ENCODE results near the gene TMEM106B.
"Not testable (repeated sequence)": the region's sequence is repeated elsewhere in the genome, so short reads cannot be mapped to it uniquely, and the experiment has no call there.

TMEM106B gene

DNA sequence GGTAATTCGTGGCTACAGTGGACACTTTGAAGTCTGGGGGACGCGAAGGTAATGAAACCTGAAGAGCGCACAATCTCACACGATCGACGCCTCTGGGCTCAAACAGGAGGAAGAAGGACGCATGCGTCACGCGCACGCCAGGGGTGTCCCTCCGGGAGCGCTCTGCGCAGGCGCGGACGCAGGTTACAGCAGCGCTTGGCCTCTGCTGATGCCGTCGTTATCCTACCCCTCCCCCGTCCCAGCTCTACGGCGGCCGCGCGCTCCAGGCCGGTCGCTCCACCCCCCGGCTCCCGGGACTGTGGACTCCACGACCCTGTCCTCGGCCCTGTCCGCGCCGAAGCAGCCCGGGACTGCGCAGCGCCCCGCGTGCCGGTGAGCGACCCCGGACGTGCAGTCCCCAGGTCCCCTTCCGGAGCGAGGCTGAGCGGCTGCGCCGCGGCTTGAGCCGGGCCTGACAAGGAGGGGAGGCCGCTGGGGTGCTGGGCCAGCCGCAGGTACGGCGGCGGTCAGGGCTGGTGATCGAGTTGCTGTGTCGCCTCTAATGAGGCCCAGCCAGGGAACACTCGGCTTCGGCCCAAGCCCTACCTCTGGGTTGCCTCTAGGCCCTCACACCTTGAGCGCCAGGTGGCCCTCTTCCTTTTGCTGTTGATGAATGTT, at the start of gene TMEM106B:
Gene TMEM106B (plus strand): TSS at position 241 of the 657 bp plus-strand sequence. CDS start 3,517 bp downstream, outside the sequence.
- peak; percentile 94 for DNase-seq (ENCODE audit: low read depth)

DNA sequence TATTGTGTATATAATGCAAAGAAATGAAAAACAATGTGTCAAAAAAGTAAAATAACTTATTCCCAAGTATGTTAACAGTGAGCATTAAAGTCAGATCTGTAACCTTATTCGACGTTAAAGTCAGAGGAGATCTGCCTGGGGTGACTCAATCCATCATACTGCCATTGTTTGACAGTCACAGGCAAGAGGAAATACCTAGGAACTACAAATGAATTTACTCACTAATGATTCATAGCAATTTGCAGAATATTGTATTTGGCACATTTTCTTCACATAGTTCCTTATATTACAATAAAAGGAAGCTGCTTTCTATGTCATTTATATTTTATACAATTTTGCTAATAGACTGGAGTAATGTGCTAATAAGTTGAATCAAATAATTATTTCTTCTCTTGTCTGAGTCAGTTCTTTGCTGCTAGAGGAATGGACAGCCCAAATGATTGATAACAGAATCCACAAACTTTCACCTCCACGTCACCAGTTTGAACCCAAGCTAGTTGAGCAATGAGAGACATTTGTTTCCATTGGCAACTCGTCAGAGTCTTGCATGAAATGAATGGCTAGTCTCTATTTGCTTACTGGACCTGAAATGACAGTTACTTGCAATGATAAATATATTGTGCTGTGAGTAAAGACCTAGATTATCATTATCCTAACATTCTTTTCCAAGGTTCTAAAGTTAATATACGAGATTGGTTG, 48.5 kb upstream of the TMEM106B start:
- DNase-seq (ENCODE audit: low read depth) = no peak

DNA sequence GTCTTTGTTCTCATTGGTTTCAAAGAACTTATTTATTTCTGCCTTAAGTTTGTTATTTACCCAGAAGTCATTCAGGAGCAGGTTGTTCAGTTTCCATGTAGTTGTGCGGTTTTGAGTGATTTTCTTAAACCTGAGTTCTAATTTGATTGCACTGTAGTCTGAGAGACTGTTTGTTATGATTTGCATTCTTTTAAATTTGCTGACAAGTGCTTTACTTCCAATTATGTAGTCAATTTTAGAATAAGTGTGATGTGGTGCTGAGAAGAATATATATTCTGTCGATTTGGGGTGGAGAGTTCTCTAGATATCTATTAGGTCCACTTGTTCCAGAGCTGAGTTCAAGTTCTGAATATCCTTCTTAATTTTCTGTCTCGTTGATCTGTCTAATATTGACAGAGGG, 43.0 kb upstream of the TMEM106B start:
- not testable (repeated sequence) for DNase-seq (ENCODE audit: low read depth)

DNA sequence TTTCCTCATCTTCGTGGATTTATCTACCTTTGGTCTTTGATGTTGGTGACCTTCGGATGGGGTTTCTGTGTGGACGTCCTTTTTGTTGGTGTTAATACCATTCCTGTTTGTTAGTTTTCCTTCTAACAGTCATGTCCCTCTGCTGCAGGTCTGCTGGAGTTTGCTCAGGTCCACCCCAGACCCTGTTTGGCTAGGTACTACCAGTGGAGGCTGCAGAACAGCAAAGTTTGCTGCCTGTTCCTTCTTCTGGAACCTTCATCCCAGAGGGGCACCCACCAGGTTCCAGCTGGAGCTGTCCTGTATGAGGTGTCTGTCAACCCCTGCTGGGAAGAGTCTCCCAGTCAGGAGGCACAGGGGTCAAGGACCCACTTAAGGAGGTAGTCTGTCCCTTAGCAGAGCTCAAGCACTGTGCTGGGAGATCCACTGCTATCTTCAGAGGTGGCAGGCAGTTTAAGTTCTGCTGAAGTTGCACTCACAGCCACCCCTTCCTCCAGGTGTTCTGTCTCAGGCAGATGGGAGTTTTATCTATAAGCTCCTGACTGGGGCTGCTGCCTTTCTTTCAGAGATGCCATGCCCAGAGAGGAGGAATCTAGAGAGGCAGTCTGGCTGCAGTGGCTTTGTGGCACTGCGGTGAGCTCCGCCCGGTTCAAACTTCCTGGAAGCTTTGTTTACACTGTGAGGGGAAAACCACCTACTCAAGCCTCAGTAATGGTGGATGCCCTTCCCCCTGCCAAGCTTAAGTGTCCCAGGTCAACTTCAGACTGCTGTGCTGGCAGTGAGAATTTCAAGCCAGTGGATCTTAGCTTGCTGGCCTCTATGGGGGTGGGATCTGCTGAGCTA, 40.9 kb upstream of the TMEM106B start:
- not testable (repeated sequence) for DNase-seq (ENCODE audit: low read depth)

DNA sequence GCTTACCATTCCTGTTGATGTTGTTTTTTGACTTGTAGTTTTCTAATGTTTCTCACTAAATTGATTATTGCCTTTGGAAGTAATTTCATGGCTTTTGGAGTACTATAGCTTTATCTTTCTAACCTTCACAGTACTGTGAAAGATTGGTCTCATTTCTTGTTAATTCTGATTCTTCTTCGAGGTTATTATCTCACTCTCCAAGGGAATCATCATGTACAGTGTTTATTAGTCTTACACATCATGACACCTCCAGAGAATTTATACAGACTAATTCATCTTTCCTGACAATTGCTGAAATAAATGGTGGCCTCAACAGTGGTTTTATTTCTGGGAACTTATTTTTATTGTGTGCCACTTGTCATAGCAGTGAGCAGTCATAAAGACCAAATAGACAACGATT, 37.4 kb upstream of the TMEM106B start:
- no peak for DNase-seq (ENCODE audit: low read depth)

DNA sequence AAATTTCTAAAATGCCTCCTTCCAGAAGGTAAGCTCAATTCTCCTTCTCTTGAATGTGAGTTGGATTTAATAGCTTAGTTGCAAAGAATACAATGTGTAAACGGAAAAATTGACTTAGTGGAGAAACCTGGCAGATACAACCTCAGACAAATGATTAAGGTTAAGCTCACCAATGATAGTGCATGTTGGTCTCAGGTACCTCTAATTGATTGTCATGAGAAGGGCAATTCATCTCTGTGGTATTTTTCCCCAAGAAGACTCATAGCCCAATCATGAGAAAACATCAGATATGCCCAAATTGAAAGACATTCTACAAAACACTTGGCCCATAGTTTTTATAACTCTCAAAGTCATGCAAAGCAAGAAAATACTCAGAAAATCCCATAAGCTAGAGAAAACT, 36.2 kb upstream of the TMEM106B start:
- DNase-seq (ENCODE audit: low read depth) = no peak

DNA sequence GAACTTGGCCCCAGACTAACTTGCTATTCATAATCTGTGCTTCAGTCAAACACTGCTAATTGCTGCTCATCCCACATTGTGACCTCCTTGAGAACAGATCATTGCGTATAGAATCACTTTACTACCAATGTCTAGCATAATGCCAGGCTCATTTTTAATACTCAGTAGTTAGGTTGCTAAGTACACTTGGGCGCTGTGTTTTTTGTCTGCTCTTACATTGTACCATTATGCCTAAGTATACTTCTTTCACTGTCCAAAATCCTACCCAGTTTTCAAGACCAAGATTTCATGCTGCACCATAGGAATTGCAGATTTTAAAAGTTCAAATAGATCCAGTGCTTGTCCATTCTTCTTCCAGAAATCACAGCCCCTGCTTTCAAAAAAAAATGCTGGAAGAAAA, 32.8 kb upstream of the TMEM106B start:
- DNase-seq (ENCODE audit: low read depth) = no peak

DNA sequence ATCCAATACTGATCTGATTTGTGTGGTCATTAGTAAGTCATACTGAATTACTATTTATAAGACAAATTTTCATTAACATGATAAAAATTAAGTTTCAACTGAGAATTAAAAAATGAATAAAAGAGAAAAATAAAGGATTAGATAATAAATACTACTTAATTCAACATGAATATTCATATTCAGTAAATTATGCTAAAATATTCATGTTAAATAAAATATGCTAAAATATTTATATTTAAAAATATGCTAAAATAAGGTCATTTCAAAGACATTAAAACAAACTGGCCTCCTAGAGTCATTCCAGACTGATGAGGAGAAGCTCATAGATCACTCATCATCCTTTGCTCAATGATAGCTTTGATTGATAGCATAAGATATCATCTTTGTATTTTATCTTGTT, 16.7 kb upstream of the TMEM106B start:
- DNase-seq (ENCODE audit: low read depth) = no peak

DNA sequence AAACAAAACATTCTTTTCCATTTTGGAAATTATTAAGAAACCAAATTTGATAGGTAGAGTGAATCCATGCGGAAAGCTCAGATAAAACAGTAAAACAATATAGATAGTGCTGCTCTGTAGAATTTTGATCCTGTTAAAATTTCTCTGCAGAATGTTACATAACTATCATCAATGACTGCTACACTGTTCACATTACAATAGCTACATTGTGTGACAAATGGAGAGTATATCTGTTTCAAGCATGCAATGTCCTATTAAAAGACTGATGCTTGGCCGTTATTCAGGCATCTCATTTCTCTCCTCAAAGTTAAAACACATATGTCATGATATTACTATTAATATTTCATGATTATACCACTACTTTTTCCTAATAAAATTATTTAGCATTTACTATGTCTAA, 14.7 kb upstream of the TMEM106B start:
- DNase-seq (ENCODE audit: low read depth) = no peak

DNA sequence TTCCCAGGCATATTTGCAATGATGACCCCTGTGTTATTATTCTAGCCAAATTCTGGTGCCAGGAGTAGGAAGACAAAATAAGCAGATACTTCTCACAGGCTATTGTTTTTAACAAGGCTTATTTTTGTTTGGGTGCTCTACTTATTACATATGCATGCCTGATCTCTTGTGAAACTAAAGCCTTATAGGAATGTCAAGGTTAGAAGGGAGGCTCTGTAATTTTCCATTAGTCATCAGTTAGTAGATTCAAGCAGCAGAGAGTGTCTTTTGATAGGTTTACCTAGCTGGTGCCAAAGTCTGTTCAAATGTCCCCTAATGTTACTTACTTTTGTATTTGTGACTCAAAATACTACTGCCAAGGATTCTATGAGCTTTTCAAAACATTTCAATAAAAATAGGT, 11.7 kb upstream of the TMEM106B start:
- DNase-seq (ENCODE audit: low read depth) = no peak

DNA sequence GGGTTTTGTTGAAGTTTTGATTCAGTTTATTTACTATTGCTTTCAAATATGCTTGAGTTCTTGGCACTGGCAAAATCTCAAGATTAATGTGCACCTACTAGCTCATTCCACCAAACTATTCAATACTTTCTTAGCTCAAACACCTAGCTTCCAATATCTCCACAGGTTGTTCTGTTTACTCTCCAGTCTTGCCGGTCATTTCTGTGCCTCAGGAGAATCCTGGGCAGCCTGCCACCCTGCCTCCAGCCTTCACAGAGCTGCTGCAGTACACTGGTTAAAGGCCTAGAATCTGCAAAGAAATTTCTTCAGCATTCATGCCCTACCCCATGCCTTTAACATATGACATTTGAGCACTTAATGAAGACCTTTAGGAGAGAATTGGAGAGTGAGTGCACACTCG, 4.0 kb upstream of the TMEM106B start:
- no peak for DNase-seq (ENCODE audit: low read depth)

DNA sequence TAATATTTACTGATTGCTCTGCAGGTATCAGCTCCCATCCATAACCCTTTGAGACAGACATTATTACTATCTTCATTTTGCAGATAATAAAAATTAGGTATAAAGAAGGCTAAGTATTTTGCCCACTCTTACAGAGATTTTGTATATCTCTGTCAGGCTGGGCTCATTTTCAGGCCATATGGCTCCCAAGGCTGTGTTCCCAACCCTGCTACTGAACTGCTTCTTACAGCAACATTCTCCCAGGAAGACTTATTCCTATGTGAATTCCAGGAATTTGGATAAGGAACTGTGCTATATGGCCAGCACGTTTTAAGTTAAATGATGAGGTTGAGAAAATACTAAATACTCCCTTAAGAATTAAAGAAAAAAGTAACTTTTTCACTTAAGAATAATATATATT, 1.9 kb upstream of the TMEM106B start:
- DNase-seq (ENCODE audit: low read depth) = no peak

DNA sequence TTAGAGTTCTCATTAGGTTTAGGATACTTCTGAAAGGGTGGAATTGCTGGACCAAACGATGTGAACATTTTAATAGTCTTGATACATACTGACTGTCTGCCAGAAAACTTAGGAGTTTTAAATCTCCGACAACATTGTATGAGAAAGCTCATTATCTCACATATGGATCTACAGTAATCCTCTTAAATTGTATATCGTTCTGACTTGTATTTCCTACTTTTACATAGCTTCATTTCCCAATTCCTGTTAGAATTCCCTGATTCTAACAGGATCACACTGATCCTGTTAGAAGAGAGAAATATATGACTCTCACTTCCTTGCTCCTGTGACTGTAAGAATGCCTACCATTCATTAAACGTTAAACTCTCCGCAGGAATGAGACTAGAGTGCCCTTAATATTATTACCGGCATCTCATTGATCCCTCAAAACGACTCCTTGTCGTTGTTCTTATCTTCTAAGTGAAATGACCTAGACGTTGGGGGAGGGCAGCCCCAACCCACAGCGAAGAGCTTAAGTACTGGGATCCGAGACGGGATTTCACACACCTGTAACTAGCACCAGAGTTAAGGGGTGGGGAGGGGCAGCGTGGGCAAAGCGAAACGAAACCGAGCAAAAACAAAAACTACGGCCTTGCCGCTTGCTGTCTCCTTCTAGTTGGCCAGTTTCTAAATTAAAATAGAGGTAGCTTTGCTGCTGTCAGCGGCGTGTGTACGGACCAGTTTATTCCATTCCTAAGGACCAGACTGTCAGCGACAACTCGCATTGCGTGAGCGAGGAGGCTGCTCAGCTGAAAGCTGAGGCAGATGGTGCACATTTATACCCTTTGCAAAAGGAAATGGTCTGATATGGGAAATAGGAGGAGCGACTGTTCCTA, 678 bp upstream of the TMEM106B start:
- DNase-seq (ENCODE audit: low read depth) = no peak

DNA sequence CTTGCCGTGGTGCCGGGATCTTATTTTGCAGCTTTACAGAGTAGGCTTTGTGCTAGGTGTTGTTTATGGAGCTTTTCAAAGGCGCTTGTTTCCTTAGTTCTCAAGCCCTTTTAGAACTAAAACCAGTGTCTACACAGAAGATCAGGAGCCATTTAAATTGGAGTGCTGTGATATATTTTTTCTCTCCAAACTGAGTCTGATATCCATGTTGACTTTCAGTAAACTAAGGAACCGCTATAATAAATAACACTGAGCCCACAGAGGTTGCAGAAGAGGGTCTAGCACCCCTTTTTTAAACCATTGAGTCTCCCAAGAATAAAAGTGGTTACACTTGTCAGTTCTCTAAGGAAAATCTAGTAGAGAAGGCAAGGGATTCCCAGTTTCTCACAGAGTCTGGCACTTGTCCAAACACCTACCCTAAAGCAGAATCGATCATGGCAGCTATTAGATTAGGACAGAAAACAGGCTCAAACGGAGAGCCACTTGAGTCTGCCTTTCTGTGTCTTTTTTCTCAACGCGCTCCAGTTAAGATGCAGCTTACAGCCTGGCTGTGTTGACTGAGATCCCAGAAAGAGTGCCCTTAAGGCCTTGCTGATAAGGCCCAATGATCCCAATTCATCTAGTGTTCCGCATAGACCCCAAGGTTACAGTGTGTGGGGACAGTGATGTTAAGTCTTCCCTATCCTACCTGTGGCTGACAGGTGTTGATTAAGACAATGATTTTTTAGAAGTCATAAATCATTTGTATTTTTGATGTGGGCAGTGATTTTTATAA, 804 bp downstream of the TMEM106B start:
- no peak for DNase-seq (ENCODE audit: low read depth)

DNA sequence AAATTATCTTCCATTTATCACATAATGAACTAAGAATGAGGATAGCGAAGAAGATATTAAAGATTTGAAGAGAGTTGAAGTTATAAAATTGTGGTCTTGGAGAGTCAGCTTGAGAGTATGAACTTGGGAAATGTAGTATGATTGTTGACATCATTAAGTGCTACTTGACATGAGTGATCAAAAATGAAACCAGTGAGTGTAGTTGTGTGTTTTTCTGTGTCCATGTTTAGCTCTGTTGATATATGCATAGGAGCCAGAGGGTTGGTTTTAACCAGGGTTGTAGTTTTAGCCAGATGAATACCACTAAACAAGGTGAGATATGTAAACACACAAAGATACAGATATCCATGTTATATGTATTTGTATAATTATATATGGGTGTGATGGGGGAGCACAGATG, 6.2 kb downstream of the TMEM106B start:
- no peak for DNase-seq (ENCODE audit: low read depth)

DNA sequence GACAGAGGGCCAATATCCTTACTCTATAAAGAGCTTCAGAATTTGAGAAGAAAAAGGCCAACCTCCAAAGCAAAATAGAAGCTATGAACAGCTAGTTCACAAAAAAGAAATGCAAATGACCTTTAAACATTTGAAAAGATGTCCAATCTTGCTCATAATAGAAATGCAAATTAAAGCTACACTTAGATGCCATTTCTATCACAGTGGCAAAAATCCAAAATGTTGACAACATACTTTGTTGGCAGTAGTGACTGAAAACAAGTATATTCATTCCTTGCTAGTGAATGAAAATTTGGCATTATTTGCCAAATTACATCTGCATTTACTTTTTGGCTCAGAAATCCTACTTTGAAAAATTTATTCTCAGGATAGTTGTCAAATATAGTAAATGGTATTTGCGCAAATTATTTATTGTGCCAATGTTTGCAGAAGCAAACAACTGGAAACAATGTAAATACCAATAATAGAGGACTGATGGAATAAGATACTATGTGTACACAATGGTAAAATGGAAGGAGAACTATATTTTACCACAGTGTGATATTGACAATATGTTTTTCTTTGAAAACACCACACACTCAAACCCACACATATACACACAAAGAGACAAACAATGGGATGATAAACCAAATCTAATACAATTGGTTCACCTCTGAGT, 9.4 kb downstream of the TMEM106B start:
- no peak for DNase-seq (ENCODE audit: low read depth)

DNA sequence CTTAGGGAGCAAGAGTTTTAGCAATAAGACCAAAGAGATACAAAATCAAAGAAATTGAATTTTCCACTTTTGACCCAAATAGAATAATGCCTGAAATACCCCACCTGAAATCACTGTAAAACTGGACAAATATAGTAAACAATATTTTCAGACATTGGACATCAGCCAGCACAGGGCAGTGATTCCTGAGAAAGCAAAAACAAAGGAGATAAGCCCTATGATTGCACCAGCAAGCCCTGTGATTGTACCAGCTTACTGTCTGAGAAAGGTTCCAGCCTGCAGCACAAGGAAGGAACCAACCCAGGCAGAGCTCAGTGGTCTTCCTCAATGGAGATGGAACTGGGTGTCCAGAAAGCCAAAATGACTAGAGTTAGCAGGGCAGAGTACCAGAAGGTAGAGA, 10.3 kb downstream of the TMEM106B start:
- DNase-seq (ENCODE audit: low read depth) = no peak

DNA sequence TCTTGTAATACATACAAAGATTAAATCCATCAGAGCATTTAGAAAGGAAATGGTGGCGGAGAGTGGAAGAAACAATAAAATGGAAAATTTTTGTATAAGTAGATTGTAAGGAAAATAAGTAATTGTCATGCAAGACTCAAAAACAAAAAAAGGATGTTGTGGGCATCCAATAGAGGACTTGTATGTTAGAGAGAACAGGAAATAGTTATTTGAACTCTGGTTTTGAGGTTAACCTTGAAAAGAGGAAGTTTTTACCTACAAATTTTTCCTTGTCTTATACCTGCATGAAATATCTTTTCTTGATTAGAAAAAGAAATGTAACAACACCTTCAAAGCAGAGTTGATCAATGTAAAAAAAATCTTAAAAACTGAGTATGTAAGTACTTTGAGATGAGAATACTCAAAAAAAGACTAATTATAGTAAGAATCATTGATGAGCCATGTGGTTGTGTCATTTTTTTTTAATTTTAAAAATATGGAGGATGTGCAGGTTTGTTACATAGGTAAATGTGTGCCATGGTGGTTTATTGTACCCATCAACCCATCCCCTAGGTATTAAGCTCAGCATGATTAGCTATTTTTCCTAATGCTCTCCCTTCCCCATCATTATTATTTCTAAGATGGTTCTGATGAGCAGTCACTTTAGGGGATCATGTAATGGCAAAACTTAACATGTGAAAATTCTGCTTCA, 11.9 kb downstream of the TMEM106B start:
- DNase-seq (ENCODE audit: low read depth) = no peak

DNA sequence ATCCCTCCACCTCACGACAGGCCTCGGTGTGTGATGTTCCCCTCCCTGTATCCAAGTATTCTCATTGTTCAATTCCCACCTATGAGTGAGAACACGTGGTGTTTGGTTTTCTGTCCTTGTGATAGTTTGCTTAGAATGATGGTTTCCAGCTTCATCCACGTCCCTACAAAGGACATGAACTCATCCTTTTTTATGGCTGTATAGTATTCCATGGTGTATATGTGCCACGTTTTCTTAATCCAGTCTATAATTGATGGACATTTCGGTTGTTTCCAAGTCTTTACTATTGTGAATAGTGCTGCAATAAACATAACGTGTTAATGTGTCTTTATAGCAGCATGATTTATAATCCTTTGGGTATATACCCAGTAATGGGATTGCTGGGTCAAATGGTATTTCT, 13.9 kb downstream of the TMEM106B start:
- DNase-seq (ENCODE audit: low read depth) = not testable (repeated sequence)

DNA sequence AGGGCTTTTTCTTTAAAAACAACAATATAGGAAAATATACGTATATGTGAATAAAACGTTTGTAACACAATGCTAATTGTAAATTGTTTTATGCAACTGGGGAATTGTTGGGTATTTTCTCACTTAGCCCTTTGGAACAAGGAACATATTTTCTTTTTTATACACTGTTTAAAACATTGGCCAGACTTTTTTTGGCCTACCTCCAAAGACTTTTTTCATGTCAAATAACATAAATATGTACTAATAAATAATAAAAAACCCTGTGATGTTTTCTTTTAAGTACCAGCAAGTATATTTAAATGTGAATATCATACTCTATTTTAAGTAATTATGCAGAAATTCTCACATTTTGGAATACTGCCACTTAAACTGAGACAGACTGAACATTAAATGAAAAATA, 15.7 kb downstream of the TMEM106B start:
- no peak for DNase-seq (ENCODE audit: low read depth)
